ENCODE results near the gene FIGN. TPM values are rescaled to one million over a fixed set of nuclear protein-coding genes. Genes with fewer than 3 reads are reported as not detected.

FIGN gene
- total and polyA plus RNA-seq, 2 donors (not counting 1 experiment from before 2014, with no cell fraction given), result not detected

GRCh38 chr2:163778045-163778781, 42.4 kb upstream of the FIGN start:
- ATAC-seq (ENCODE audit: low read depth) (no peak), DNase-seq (no peak)
- CTCF ChIA-PET, result no interaction called here
- intact Hi-C loops (cut with micrococcal nuclease), result no loop called here
- H3K9ac ChIP-seq (ENCODE audit: low read length), result no peak overlapping the region
- H3K9me3 ChIP-seq (ENCODE audit: control extremely low read depth in 1 of 3, control insufficient read depth in 2 of 3, insufficient read depth in 1 of 3, low read length in 2 of 3), result no peaks in the 10 kb centered on the region
- no peak overlapping the region for H3K4me2 ChIP-seq (replicated peaks; ENCODE audit: low read depth, low read length, poor library complexity, severe bottlenecking)
- no peak overlapping the region for H3K4me3 Mint-ChIP-seq
- POLR2A ChIA-PET, result no interaction called here
- H3K9me3 Mint-ChIP-seq (ENCODE audit: insufficient read depth), result peaks cover 3% of the 10 kb centered on the region
- no peaks in the 10 kb centered on the region for H3K79me2 ChIP-seq (ENCODE audit: control insufficient read depth, insufficient read depth, low read length)
- WGBS (ENCODE audit: insufficient coverage), result 80% methylated on average over 2 of the region's 5 CpGs
- no peak overlapping the region for H2AFZ ChIP-seq (ENCODE audit: insufficient read depth, low read depth, low read length, poor library complexity, severe bottlenecking)
- TF ChIP-seq CTCF (IDR thresholded peaks at IDR 0.05) (no peak), EZH2 (IDR thresholded peaks at IDR 0.05; ENCODE audit: borderline replicate concordance, insufficient read depth, low read depth, low read length, poor library complexity, severe bottlenecking) (no peak)
- no peak overlapping the region for H3K27ac ChIP-seq (ENCODE audit: low read length in 2 of 2)
- H3K4me1 ChIP-seq (ENCODE audit: control insufficient read depth in 2 of 2, insufficient read depth in 2 of 2, low read length in 2 of 2), result no peaks in the 10 kb centered on the region
- no peaks in the 10 kb centered on the region for H3K4me1 Mint-ChIP-seq
- H3K27me3 ChIP-seq (replicated peaks in 1 of 4; ENCODE audit: control extremely low read depth in 1 of 4, control insufficient read depth in 3 of 4, insufficient read depth in 4 of 4, low read length in 3 of 4), result no peaks in the 10 kb centered on the region
- no peak overlapping the region for H3K4me3 ChIP-seq (ENCODE audit: control extremely low read depth in 1 of 5, extremely low read depth in 1 of 5, insufficient read depth in 1 of 5, low read depth in 2 of 5, low read length in 4 of 5)
- no peaks in the 10 kb centered on the region for H3K36me3 ChIP-seq (replicated peaks in 1 of 2; ENCODE audit: control extremely low read depth in 1 of 2, control insufficient read depth in 1 of 2, extremely low read depth in 1 of 2, insufficient read depth in 2 of 2, low read length in 1 of 2)
- no peak overlapping the region for H3K27ac Mint-ChIP-seq
- H4K20me1 ChIP-seq (ENCODE audit: control insufficient read depth, insufficient read depth, low read length, poor library complexity, severe bottlenecking), result no peaks in the 10 kb centered on the region
- H3K27me3 Mint-ChIP-seq, result no peaks in the 10 kb centered on the region

- Histone ChIP-seq H3K4me2 (replicated peaks; ENCODE audit: low read depth, low read length, poor library complexity, severe bottlenecking) (no peak overlapping the region), H3K9ac (ENCODE audit: low read length) (no peak overlapping the region), H2AFZ (ENCODE audit: insufficient read depth, low read depth, low read length, poor library complexity, severe bottlenecking) (no peak overlapping the region), H4K20me1 (ENCODE audit: control insufficient read depth, insufficient read depth, low read length, poor library complexity, severe bottlenecking) (no peaks in the 10 kb centered on the region), H3K79me2 (ENCODE audit: control insufficient read depth, insufficient read depth, low read length) (no peaks in the 10 kb centered on the region), H3K27me3 (replicated peaks in 1 of 4; ENCODE audit: control extremely low read depth in 1 of 4, control insufficient read depth in 3 of 4, insufficient read depth in 4 of 4, low read length in 3 of 4) (no peaks in the 10 kb centered on the region), H3K4me3 (ENCODE audit: control extremely low read depth in 1 of 5, extremely low read depth in 1 of 5, insufficient read depth in 1 of 5, low read depth in 2 of 5, low read length in 4 of 5) (no peak overlapping the region), H3K36me3 (replicated peaks in 1 of 2; ENCODE audit: control extremely low read depth in 1 of 2, control insufficient read depth in 1 of 2, extremely low read depth in 1 of 2, insufficient read depth in 2 of 2, low read length in 1 of 2) (no peaks in the 10 kb centered on the region), H3K4me1 (ENCODE audit: control insufficient read depth in 2 of 2, insufficient read depth in 2 of 2, low read length in 2 of 2) (no peaks in the 10 kb centered on the region), H3K9me3 (ENCODE audit: control extremely low read depth in 1 of 3, control insufficient read depth in 2 of 3, insufficient read depth in 1 of 3, low read length in 2 of 3) (no peaks in the 10 kb centered on the region), H3K27ac (ENCODE audit: low read length in 2 of 2) (no peak overlapping the region)
- H3K27ac Mint-ChIP-seq, result no peak overlapping the region
- no peak overlapping the region for H3K4me3 Mint-ChIP-seq
- CTCF ChIA-PET, result interaction anchor here (0.5 kb wide), 1 partner anchor 22 kb away, joined by 4 read pairs; no protein-coding TSS in a partner anchor
- ATAC-seq (ENCODE audit: low read depth) (no peak), DNase-seq (no peak)
- H3K27me3 Mint-ChIP-seq, result no peaks in the 10 kb centered on the region
- no CpG with 5 or more reads among the region's 1 CpG for WGBS (ENCODE audit: insufficient coverage)
- intact Hi-C loops (cut with micrococcal nuclease), result no loop called here
- H3K9me3 Mint-ChIP-seq (ENCODE audit: insufficient read depth), result peaks cover 3% of the 10 kb centered on the region
- POLR2A ChIA-PET, result no interaction called here
- TF ChIP-seq CTCF (IDR thresholded peaks at IDR 0.05) (no peak), EZH2 (IDR thresholded peaks at IDR 0.05; ENCODE audit: borderline replicate concordance, insufficient read depth, low read depth, low read length, poor library complexity, severe bottlenecking) (no peak)
- H3K4me1 Mint-ChIP-seq, result no peaks in the 10 kb centered on the region
Observed at GRCh38 chr2:163775304-163775703, 39.5 kb upstream of the FIGN start.
